Subcutaneous abdominal adipose tissue (tissue), 5 donors: ENCODE measurements around the gene ADAMTS17.

Experiments used
- H3K27ac ChIP-seq: one replicate; pipeline ENCODE4 v1.7.0; 2013; ENCODE audit warnings: low read depth, mild to moderate bottlenecking, inconsistent platforms, low read length, moderate library complexity
- H3K27me3 ChIP-seq, 5 donors: one replicate each; pipeline ENCODE4 v1.7.0; 2013; ENCODE audit warnings: low read length in 5 of 5, inconsistent platforms in 1 of 5; ENCODE audit not compliant: control insufficient read depth in 5 of 5, insufficient read depth in 4 of 5
- H3K36me3 ChIP-seq, 5 donors: one replicate each; pipeline ENCODE4 v1.7.0; 2013; ENCODE audit warnings: low read length in 5 of 5; ENCODE audit not compliant: control insufficient read depth in 5 of 5, insufficient read depth in 5 of 5
- H3K4me1 ChIP-seq, 5 donors: one replicate each; pipeline ENCODE4 v1.7.0; 2013; ENCODE audit warnings: low read length in 5 of 5, mild to moderate bottlenecking in 3 of 5, moderate library complexity in 1 of 5; ENCODE audit not compliant: control insufficient read depth in 5 of 5, insufficient read depth in 5 of 5
- H3K4me3 ChIP-seq, 5 donors: one replicate each; pipeline ENCODE4 v1.7.0; 2013; ENCODE audit warnings: low read length in 5 of 5, low read depth in 1 of 5
- H3K9ac ChIP-seq, 5 donors: one replicate each; pipeline ENCODE4 v1.7.0; 2013; ENCODE audit warnings: low read length in 5 of 5, mild to moderate bottlenecking in 4 of 5, moderate library complexity in 3 of 5
- H3K9me3 ChIP-seq, 5 donors: one replicate each; pipeline ENCODE4 v1.7.0; 2013; ENCODE audit warnings: low read length in 5 of 5; ENCODE audit not compliant: control insufficient read depth in 5 of 5
- donor health status: healthy.
- donor health status: healthy.
- donor health status: healthy.
- donor health status: healthy.
- donor health status: healthy.

Gene ADAMTS17

DNA sequence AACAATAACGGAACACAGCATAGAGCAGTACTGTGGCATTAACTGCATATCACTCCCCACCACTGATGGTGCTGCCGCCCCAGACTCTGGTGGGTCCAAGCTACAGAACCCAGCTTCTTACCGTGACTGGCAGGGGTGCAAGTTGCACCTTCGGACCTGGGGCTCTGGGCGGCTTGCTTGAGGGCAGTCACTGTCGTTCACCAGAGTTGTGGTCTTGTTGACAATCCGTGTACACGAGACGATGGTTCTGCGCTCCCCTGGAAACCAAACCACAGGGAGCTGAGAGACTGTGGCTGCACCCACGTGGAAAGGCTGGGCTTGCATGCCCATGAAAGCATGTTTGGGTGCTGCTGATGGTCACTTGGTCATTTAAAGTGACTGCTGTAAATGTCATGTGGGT lies 293.0 kb downstream of the ADAMTS17 start:
- Histone ChIP-seq H3K4me3 (no peak overlapping the region), H3K9ac (no peak overlapping the region), H3K4me1 (no peaks in the 10 kb centered on the region), H3K27ac (no peak overlapping the region), H3K36me3 (no peaks in the 10 kb centered on the region), H3K9me3 (no peaks in the 10 kb centered on the region), H3K27me3 (no peaks in the 10 kb centered on the region)

DNA sequence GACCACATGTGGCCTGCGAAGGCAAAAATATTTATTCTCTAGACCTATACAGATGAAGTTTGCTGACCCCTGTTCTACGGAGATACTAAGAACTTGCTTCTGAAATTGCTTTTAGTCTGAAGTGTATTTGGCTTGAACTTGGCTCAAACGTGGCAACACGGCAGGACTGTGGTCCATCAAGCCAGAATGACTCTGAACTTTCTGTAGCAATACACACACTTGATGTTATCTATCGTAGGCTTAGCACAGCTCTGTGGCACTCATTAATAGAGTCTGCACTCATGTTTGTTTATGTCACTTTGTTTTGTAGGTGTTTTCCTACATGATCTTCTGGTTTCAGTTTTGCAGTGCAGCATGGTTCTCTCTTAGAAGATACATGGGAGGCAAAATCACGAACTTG lies 298.1 kb downstream of the ADAMTS17 start:
- H3K27ac ChIP-seq, result no peak overlapping the region
- no peaks in the 10 kb centered on the region for H3K4me1 ChIP-seq
- no peak overlapping the region for H3K9ac ChIP-seq
- no peak overlapping the region for H3K4me3 ChIP-seq
- H3K27me3 ChIP-seq, result no peaks in the 10 kb centered on the region
- H3K9me3 ChIP-seq, result no peaks in the 10 kb centered on the region
- no peaks in the 10 kb centered on the region for H3K36me3 ChIP-seq

DNA sequence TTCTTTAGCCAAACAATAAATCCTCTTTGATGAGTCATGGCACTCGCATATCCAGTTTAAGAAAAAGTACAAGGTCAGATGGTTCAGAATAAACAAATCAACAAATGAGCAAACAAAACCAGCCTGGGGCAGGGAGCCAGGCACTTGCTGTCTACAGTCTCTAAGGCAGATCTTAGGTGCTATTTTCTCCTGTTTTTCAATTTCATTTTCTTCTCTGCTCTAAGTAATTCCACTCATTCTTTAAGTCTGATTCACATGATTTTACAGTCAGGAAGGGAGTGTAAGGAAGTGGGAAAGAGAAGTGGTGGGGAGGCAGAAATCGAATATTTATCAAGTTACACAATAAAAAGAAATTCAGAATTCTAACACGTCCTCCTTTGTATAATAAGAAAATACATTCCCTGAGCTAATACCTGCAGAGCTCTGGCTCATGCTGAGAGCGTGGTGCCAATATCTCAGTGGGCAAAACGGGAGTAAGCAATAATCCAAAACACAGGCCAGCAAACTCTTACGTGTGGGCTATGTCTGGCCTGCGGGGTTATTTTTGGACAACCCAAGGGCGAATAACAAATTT lies 298.6 kb downstream of the ADAMTS17 start:
- no peaks in the 10 kb centered on the region for H3K27me3 ChIP-seq
- H3K36me3 ChIP-seq, result no peaks in the 10 kb centered on the region
- no peak overlapping the region for H3K27ac ChIP-seq
- no peak overlapping the region for H3K9ac ChIP-seq
- H3K4me3 ChIP-seq, result no peak overlapping the region
- H3K9me3 ChIP-seq, result no peaks in the 10 kb centered on the region
- H3K4me1 ChIP-seq, result no peaks in the 10 kb centered on the region

DNA sequence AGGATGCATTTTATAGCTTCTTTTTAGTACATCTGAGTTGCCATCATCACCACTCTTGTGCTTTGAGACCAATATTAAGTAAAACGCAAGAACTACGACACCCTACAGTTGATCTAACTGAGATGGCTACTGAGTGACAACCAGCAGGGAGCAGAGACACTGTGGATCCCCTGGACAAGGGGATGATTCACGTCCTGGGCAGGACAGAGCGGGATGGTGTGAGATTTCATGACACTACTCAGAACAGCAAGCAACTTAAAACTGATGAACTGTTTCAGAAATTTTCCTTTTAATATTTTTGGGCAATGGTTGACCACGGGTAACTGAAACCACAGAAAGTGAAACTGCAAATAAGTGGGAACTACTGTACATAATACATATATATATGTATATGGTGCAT lies 299.2 kb downstream of the ADAMTS17 start:
- no peaks in the 10 kb centered on the region for H3K4me1 ChIP-seq
- no peak overlapping the region for H3K27ac ChIP-seq
- no peak overlapping the region for H3K4me3 ChIP-seq
- H3K36me3 ChIP-seq, result no peaks in the 10 kb centered on the region
- H3K9me3 ChIP-seq, result no peaks in the 10 kb centered on the region
- no peak overlapping the region for H3K9ac ChIP-seq
- no peaks in the 10 kb centered on the region for H3K27me3 ChIP-seq

- H3K9ac ChIP-seq, result no peak overlapping the region
- no peak overlapping the region for H3K4me3 ChIP-seq
- no peak overlapping the region for H3K27ac ChIP-seq
- no peaks in the 10 kb centered on the region for H3K9me3 ChIP-seq
- no peaks in the 10 kb centered on the region for H3K36me3 ChIP-seq
- H3K27me3 ChIP-seq, result no peaks in the 10 kb centered on the region
- no peaks in the 10 kb centered on the region for H3K4me1 ChIP-seq
Measured at GRCh38 chr15:100041127-100041828, 300.5 kb downstream of the ADAMTS17 start.

GRCh38 chr15:100039994-100040393 lies 301.8 kb downstream of the ADAMTS17 start:
- H3K27me3 ChIP-seq, result no peaks in the 10 kb centered on the region

DNA sequence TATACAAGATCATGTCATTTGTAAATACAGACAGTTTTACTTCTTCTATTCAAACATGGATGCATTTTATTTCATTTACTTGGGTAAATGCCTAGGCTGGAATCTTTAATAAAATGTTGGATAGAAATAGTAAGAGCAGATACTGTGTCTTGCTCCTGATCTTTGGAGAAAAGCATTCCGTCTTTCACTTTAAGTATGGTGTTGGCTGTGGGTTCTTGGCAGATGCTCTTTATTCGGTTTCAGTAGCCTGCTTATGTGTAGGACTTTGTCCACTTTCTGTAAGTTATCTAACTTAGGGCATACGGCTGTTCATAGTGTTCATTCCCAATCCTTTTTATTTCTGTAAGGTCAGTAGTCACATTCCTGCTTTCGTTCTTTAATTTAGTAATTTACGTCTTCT lies 303.0 kb downstream of the ADAMTS17 start:
- Histone ChIP-seq H3K9ac (no peak overlapping the region), H3K36me3 (no peaks in the 10 kb centered on the region), H3K4me3 (no peak overlapping the region), H3K27ac (no peak overlapping the region), H3K9me3 (no peaks in the 10 kb centered on the region), H3K4me1 (no peaks in the 10 kb centered on the region), H3K27me3 (no peaks in the 10 kb centered on the region)

More at GRCh38 chr15:100039994-100040393, 301.8 kb downstream of the ADAMTS17 start:
- Histone ChIP-seq H3K27ac (no peak overlapping the region), H3K9me3 (no peaks in the 10 kb centered on the region), H3K4me1 (no peaks in the 10 kb centered on the region), H3K36me3 (no peaks in the 10 kb centered on the region), H3K9ac (no peak overlapping the region), H3K4me3 (no peak overlapping the region)

DNA sequence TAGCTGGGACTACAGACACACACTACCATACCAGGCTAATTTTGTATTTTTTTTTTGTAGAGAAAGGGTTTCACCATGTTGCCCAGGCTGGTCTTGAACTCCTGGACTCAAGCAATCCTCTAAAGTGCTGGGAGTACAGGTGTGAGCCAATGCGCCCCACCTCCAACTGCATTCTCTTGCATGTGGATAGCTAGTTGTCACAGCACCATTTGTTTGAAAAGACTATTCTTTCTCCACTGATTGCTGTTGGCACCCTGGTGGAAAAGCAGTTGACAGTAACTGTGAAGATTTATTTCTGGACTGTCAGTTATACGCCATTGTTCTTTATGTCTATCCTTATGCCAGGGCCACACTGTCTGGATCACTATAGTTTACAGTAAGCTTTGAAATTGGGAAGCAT lies 303.9 kb downstream of the ADAMTS17 start:
- Histone ChIP-seq H3K9me3 (no peaks in the 10 kb centered on the region), H3K4me3 (no peak overlapping the region), H3K36me3 (no peaks in the 10 kb centered on the region), H3K27me3 (no peaks in the 10 kb centered on the region), H3K27ac (no peak overlapping the region), H3K4me1 (peaks cover 0 to 5% (median 0%) of the 10 kb centered on the region in 5 donors), H3K9ac (no peak overlapping the region)

GRCh38 chr15:100036015-100036414 lies 305.8 kb downstream of the ADAMTS17 start:
- Histone ChIP-seq H3K27me3 (no peaks in the 10 kb centered on the region), H3K36me3 (no peaks in the 10 kb centered on the region), H3K9ac (no peak overlapping the region), H3K27ac (no peak overlapping the region), H3K4me3 (no peak overlapping the region), H3K9me3 (no peaks in the 10 kb centered on the region), H3K4me1 (peaks cover 0 to 5% (median 0%) of the 10 kb centered on the region in 5 donors)

- Histone ChIP-seq H3K9me3 (no peaks in the 10 kb centered on the region), H3K27ac (no peak overlapping the region), H3K27me3 (no peaks in the 10 kb centered on the region), H3K4me1 (peaks cover 0 to 5% (median 0%) of the 10 kb centered on the region in 5 donors), H3K4me3 (no peak overlapping the region), H3K9ac (no peak overlapping the region), H3K36me3 (no peaks in the 10 kb centered on the region)
Measured at GRCh38 chr15:100034191-100034590, 307.6 kb downstream of the ADAMTS17 start.
